ENCODE measurements around the gene SLC8A1. TPM values are rescaled to one million over a fixed set of nuclear protein-coding genes. Genes with fewer than 3 reads are reported as not detected.

SLC8A1 gene
- total RNA-seq, 4 donors from 2014 or later = 22.8 to 65.5 (median 42.0) TPM

DNA sequence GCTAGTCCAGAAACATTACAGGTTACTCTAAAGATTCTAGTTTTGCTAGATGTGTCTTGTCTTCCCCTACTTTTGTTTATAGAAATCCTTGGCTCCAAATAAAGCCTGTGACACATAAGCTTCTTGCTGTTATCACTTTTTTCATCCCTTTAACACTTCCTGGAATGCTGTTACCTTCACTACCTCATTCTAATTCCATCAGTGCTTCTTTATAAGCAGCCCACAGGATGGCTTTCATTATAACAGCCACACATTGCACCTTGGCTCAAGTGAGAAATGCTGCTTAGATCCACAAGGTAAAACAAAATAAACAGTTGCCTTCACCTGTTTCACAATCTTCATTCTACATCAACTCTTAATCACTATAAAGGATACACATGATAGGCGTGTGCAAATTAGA, 221.7 kb downstream of the SLC8A1 start:
- H3K4me3 ChIP-seq = no peak overlapping the region

GRCh38 chr2:40228310-40228709, 223.6 kb downstream of the SLC8A1 start:
- Histone ChIP-seq H3K4me3 (no peak overlapping the region), H3K4me1 (peaks cover 0 to 9% (median 0%) of the 10 kb centered on the region in 4 donors), H3K36me3 (no peaks in the 10 kb centered on the region), H3K27me3 (no peaks in the 10 kb centered on the region), H3K9me3 (no peaks in the 10 kb centered on the region), H3K27ac (no peak overlapping the region)
- intact Hi-C loops (cut with DNase I; ENCODE audit: low total_unique reads) (no loop called here), in situ Hi-C loops (cut with MboI; ENCODE audit: low pct_ligation_motif_present in 1 of 4, low pct_unique_long_range_greater_than_20kb in 1 of 4, low sequenced_read_pairs in 3 of 4) (no loop called here)
- 59% methylated on average over 3 of the region's 3 CpGs; no CpG with 5 or more reads in 1 of the 2 donors for WGBS, 2 donors (ENCODE audit: low coverage in 1 of 2)
- no peak for DNase-seq
- TF ChIP-seq EP300 (IDR thresholded peaks at IDR 0.05; ENCODE audit: low read depth) (no peak), CTCF (IDR thresholded peaks at IDR 0.05) (no peak), POLR2AphosphoS5 (IDR thresholded peaks at IDR 0.05) (no peak), POLR2A (IDR thresholded peaks at IDR 0.05) (no peak)

More for the DNA sequence above, 221.7 kb downstream of the SLC8A1 start:
- in situ Hi-C loops (cut with MboI; ENCODE audit: low pct_ligation_motif_present in 1 of 4, low pct_unique_long_range_greater_than_20kb in 1 of 4, low sequenced_read_pairs in 3 of 4) = no loop called here
- no peaks in the 10 kb centered on the region for H3K27me3 ChIP-seq
- WGBS, 2 donors (ENCODE audit: low coverage in 1 of 2) = 87 to 92% methylated on average over 1 of the region's 1 CpG
- no peaks in the 10 kb centered on the region for H3K9me3 ChIP-seq
- no peak overlapping the region for H3K27ac ChIP-seq
- TF ChIP-seq CTCF (IDR thresholded peaks at IDR 0.05) (no peak), EP300 (IDR thresholded peaks at IDR 0.05; ENCODE audit: low read depth) (no peak), POLR2AphosphoS5 (IDR thresholded peaks at IDR 0.05) (no peak), POLR2A (IDR thresholded peaks at IDR 0.05) (no peak)
- no peak for DNase-seq
- intact Hi-C loops (cut with DNase I; ENCODE audit: low total_unique reads) = no loop called here
- H3K36me3 ChIP-seq = no peaks in the 10 kb centered on the region
- peaks cover 0 to 9% (median 0%) of the 10 kb centered on the region in 4 donors for H3K4me1 ChIP-seq

DNA sequence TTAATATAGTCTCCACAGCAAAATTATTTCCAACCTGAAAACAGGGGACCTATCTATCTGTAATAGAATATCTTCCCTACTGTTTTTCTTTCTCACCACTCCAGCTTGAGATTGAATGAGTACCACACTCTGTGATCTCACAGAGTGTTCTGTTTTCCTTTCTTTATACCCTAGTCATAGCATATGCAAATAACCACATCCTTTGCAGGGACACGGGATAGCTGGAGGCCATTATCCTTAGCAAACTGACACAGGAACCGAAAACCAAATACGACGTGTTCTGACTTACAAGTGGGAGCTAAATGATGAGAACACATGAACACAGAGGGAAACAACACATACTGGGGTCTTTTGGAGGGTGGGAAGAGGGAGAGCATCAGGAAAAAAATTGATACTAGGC, 224.7 kb downstream of the SLC8A1 start:
- Histone ChIP-seq H3K36me3 (no peaks in the 10 kb centered on the region), H3K27me3 (no peaks in the 10 kb centered on the region), H3K27ac (no peak overlapping the region), H3K4me3 (no peak overlapping the region), H3K9me3 (no peaks in the 10 kb centered on the region), H3K4me1 (peaks cover 0 to 9% (median 0%) of the 10 kb centered on the region in 4 donors)
- WGBS, 2 donors (ENCODE audit: low coverage in 1 of 2) = 78% methylated on average over 4 of the region's 4 CpGs
- in situ Hi-C loops (cut with MboI; ENCODE audit: low pct_ligation_motif_present in 1 of 4, low pct_unique_long_range_greater_than_20kb in 1 of 4, low sequenced_read_pairs in 3 of 4) = no loop called here
- intact Hi-C loops (cut with DNase I; ENCODE audit: low total_unique reads) = no loop called here
- DNase-seq = no peak
- TF ChIP-seq CTCF (IDR thresholded peaks at IDR 0.05) (no peak), POLR2A (IDR thresholded peaks at IDR 0.05) (no peak), POLR2AphosphoS5 (IDR thresholded peaks at IDR 0.05) (no peak), EP300 (IDR thresholded peaks at IDR 0.05; ENCODE audit: low read depth) (no peak)

DNA sequence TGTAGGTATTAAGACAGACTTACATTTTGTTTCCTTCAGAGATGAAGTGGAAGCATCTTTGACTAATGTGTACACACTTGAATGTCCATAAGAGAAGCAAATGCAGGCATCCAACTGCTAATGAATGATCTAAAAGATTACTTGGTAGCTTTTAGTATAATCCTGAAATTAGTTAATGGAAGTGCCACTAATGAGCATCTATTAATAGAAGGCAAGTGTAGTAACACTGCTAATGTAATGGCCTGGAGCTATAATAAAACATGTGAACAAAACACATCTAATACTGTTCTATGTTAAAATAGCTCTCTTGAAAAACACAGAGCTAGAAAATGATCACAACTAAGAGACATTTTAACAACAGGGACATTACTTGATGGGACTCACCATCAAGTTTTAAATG, 225.3 kb downstream of the SLC8A1 start:
- H3K9me3 ChIP-seq = no peaks in the 10 kb centered on the region
- peak overlapping the region in 2 of 4 donors; percentile 14 to 46 for H3K27ac ChIP-seq
- no peaks in the 10 kb centered on the region for H3K36me3 ChIP-seq
- no peak for DNase-seq
- in situ Hi-C loops (cut with MboI; ENCODE audit: low pct_ligation_motif_present in 1 of 4, low pct_unique_long_range_greater_than_20kb in 1 of 4, low sequenced_read_pairs in 3 of 4) (no loop called here), intact Hi-C loops (cut with DNase I; ENCODE audit: low total_unique reads) (no loop called here)
- peaks cover 0 to 9% (median 0%) of the 10 kb centered on the region in 4 donors for H3K4me1 ChIP-seq
- no peak overlapping the region for H3K4me3 ChIP-seq
- no peaks in the 10 kb centered on the region for H3K27me3 ChIP-seq
- TF ChIP-seq POLR2A (IDR thresholded peaks at IDR 0.05) = no peak
- no peak for TF ChIP-seq EP300 (IDR thresholded peaks at IDR 0.05; ENCODE audit: low read depth)
- TF ChIP-seq CTCF (IDR thresholded peaks at IDR 0.05) = no peak
- no peak for TF ChIP-seq POLR2AphosphoS5 (IDR thresholded peaks at IDR 0.05)
